Measurements from ENCODE around the gene UTP3. TPM values are rescaled to one million over a fixed set of nuclear protein-coding genes. Genes with fewer than 3 reads are reported as not detected.

Gene UTP3
- total and polyA plus RNA-seq, 11 donors = 7.3 to 28.9 (median 17.4) TPM

GRCh38 chr4:70674191-70674590 lies 14.1 kb upstream of the UTP3 start:
- H3K4me3 ChIP-seq = no peak overlapping the region
- H3K36me3 ChIP-seq = no peaks in the 10 kb centered on the region
- ATAC-seq (no peak), DNase-seq (no peak)
- H3K27me3 ChIP-seq = no peaks in the 10 kb centered on the region
- H3K27ac ChIP-seq = no peak overlapping the region
- intact Hi-C loops (cut with DNase I) = no loop called here
- H3K4me1 ChIP-seq = no peaks in the 10 kb centered on the region
- TF ChIP-seq POLR2A (IDR thresholded peaks at IDR 0.05) (no peak), CTCF (IDR thresholded peaks at IDR 0.05) (no peak)
- no peaks in the 10 kb centered on the region for H3K9me3 ChIP-seq

- TF ChIP-seq POLR2A (IDR thresholded peaks at IDR 0.05) = no peak
- no peak for TF ChIP-seq CTCF (IDR thresholded peaks at IDR 0.05)
- Histone ChIP-seq H3K4me1 (no peaks in the 10 kb centered on the region), H3K27ac (no peak overlapping the region), H3K9me3 (no peaks in the 10 kb centered on the region), H3K36me3 (no peaks in the 10 kb centered on the region), H3K27me3 (no peaks in the 10 kb centered on the region), H3K4me3 (no peak overlapping the region)
- 27 to 32% (median 28%) methylated on average over 1 of the region's 1 CpG for WGBS, 4 donors
- ATAC-seq = no peak
- no peak for DNase-seq
- intact Hi-C loops (cut with DNase I) = no loop called here
These were observed 13.6 kb upstream of the UTP3 start for GRCh38 chr4:70674731-70675130.

GRCh38 chr4:70676554-70677090 lies 11.7 kb upstream of the UTP3 start:
- DNase-seq (no peak), ATAC-seq (no peak)
- Histone ChIP-seq H3K9me3 (no peaks in the 10 kb centered on the region), H3K4me1 (no peaks in the 10 kb centered on the region), H3K36me3 (no peaks in the 10 kb centered on the region), H3K27ac (no peak overlapping the region), H3K27me3 (no peaks in the 10 kb centered on the region), H3K4me3 (no peak overlapping the region)
- TF ChIP-seq POLR2A (IDR thresholded peaks at IDR 0.05) (no peak), CTCF (IDR thresholded peaks at IDR 0.05) (no peak)
- intact Hi-C loops (cut with DNase I) = no loop called here
- WGBS, 4 donors = 88 to 96% (median 90%) methylated on average over 6 of the region's 6 CpGs

- DNase-seq (no peak), ATAC-seq (no peak)
- no peaks in the 10 kb centered on the region for H3K4me1 ChIP-seq
- H3K4me3 ChIP-seq = no peak overlapping the region
- no peaks in the 10 kb centered on the region for H3K27me3 ChIP-seq
- no peaks in the 10 kb centered on the region for H3K9me3 ChIP-seq
- no peak overlapping the region for H3K27ac ChIP-seq
- H3K36me3 ChIP-seq = no peaks in the 10 kb centered on the region
- intact Hi-C loops (cut with DNase I) = no loop called here
- WGBS, 4 donors = 84 to 90% (median 87%) methylated on average over 1 of the region's 1 CpG
- no peak for TF ChIP-seq CTCF (IDR thresholded peaks at IDR 0.05)
- TF ChIP-seq POLR2A (IDR thresholded peaks at IDR 0.05) = no peak
These were observed 9.8 kb upstream of the UTP3 start for GRCh38 chr4:70678383-70678999.

Measured in heart left ventricle (tissue), 16 donors.